Measurements from ENCODE around the gene MECR. TPM values are rescaled to one million over a fixed set of nuclear protein-coding genes. Genes with fewer than 3 reads are reported as not detected.
"Not testable (repeated sequence)": the region's sequence is repeated elsewhere in the genome, so short reads cannot be mapped to it uniquely, and the experiment has no call there.

MECR gene
- total RNA-seq, 2 donors from 2014 or later, result 12.9 to 21.8 TPM

DNA sequence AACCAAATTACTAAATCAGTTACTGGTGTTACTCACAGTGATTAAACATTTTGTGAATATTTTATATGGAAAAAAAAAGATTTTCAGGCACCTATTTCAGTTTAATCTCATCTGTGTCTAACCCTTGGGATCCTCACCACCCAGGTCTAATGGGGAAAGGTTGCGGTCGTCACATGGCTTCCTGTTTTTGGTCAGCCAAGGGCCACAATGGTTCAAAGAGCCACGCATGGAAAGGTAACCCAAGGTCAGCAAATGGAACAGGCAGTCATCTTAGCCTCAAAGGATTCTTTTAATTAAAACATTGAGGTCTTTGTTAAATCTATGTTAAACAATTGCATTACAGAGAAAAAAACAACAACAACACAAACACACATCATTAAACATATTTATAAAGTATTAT, 71.0 kb downstream of the MECR start:
- H3K4me1 ChIP-seq, result peaks cover 5% of the 10 kb centered on the region
- intact Hi-C loops (cut with DNase I), result no loop called here
- no peaks in the 10 kb centered on the region for H3K27me3 ChIP-seq
- no peak overlapping the region for H3K4me3 ChIP-seq
- no peak overlapping the region for H3K9ac ChIP-seq (ENCODE audit: low read depth in 2 of 2, low read length in 2 of 2)
- TF ChIP-seq, protein P1, sequence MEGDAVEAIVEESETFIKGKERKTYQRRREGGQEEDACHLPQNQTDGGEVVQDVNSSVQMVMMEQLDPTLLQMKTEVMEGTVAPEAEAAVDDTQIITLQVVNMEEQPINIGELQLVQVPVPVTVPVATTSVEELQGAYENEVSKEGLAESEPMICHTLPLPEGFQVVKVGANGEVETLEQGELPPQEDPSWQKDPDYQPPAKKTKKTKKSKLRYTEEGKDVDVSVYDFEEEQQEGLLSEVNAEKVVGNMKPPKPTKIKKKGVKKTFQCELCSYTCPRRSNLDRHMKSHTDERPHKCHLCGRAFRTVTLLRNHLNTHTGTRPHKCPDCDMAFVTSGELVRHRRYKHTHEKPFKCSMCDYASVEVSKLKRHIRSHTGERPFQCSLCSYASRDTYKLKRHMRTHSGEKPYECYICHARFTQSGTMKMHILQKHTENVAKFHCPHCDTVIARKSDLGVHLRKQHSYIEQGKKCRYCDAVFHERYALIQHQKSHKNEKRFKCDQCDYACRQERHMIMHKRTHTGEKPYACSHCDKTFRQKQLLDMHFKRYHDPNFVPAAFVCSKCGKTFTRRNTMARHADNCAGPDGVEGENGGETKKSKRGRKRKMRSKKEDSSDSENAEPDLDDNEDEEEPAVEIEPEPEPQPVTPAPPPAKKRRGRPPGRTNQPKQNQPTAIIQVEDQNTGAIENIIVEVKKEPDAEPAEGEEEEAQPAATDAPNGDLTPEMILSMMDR (IDR thresholded peaks at IDR 0.05), result no peak
- H3K36me3 ChIP-seq, result peaks cover 13% of the 10 kb centered on the region
- no peak overlapping the region for H3K27ac ChIP-seq
- H3K9me3 ChIP-seq, result no peaks in the 10 kb centered on the region
- no peak for DNase-seq

DNA sequence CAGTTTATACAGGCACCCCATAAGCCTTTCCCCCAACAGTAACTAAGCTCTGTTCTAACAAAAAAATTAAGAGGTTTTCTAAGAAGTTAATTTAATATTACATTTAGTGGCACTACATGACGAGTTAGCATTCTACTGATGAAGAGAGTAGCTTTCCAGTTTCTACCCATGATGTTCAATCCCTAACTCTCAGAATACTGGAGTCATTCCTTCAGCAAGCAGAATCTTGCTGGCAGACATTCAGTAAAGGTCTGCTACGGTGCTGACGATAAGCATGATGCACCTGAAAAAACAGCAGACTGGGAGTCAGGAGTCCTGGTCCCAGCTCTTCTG, 73.5 kb downstream of the MECR start:
- Histone ChIP-seq H3K27me3 (no peaks in the 10 kb centered on the region), H3K9ac (ENCODE audit: low read depth in 2 of 2, low read length in 2 of 2) (no peak overlapping the region), H3K4me3 (no peak overlapping the region), H3K27ac (no peak overlapping the region), H3K36me3 (peaks cover 29% of the 10 kb centered on the region), H3K4me1 (no peaks in the 10 kb centered on the region), H3K9me3 (no peaks in the 10 kb centered on the region)
- DNase-seq, result no peak
- intact Hi-C loops (cut with DNase I), result no loop called here
- TF ChIP-seq, protein P1 (IDR thresholded peaks at IDR 0.05), result no peak

DNA sequence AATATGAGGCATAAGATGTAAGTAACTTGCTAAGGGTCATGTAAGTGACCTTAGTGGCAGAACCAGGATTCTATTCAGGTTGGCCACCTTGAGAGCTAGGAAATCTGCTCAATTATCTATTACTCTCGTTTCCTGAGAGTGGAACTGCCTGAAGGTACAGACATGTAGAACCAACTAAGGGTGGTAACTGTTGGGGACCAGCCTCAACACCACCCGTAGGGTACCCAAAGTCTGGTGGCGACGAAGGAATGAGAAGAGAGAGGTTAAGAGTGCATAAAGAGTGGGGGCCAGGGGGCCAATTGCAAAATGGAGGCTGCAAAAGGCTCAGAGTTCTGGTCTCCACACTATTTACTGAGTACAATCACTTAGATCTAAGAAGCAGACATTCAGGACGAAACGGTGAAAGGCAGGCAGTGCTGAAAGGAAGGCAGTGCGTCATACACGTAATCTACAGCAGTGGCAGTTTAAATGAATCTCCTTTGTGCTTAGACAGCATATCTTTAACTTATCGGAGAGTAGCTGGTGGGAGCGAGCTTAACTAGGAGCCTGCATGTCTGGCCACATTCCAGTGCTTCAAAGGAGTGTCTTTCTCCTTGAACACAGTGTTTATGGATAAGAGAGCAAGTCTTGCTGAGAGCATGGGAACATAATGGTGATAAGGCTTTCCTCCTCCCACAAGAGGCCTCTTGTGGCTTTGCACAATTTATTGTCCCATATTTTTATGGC, 74.0 kb downstream of the MECR start:
- Histone ChIP-seq H3K9ac (ENCODE audit: low read depth in 2 of 2, low read length in 2 of 2) (no peak overlapping the region), H3K27me3 (no peaks in the 10 kb centered on the region), H3K36me3 (peaks cover 34% of the 10 kb centered on the region), H3K4me3 (no peak overlapping the region), H3K27ac (no peak overlapping the region), H3K4me1 (no peaks in the 10 kb centered on the region), H3K9me3 (no peaks in the 10 kb centered on the region)
- no peak for DNase-seq
- intact Hi-C loops (cut with DNase I), result no loop called here
- TF ChIP-seq, protein P1 (IDR thresholded peaks at IDR 0.05), result no peak

DNA sequence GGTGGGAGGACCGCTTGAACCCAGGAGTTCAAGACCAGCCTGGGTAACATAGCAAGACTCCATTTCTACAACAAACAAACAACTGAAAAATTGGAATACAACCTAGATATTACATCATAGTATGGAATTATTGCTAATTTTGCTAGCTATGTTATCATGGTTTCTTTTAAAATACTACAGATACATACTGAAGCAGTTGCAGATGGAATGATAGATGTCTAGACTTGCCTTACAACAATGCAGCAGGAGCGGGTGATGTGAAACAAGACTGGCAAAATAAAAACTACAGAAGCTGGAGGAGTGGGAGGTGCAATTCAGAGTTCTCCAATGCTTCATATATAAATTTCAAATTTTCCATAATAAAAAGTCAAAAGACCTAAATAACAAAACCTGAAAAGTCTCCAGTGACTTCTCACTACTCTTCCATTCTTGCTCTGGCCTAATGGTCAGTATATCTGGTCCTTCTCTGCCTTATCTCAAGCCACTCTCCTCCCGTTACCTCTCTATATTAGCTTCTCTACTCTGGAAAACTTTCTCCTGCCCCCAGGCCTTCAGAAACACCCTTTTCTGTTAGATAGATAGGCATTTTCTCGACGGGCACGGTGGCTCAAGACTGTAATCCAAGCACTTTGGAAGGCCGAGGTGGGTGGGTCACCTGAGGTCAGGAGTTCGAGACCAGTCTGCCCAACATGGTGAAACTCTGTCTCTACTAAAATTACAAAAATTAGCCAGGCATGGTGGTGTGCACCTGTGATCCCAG, 78.5 kb downstream of the MECR start:
- no peaks in the 10 kb centered on the region for H3K4me1 ChIP-seq
- no peak overlapping the region for H3K4me3 ChIP-seq
- no peaks in the 10 kb centered on the region for H3K9me3 ChIP-seq
- H3K9ac ChIP-seq (ENCODE audit: low read depth in 2 of 2, low read length in 2 of 2), result no peak overlapping the region
- TF ChIP-seq, protein P1 (IDR thresholded peaks at IDR 0.05), result no peak
- no peak overlapping the region for H3K27ac ChIP-seq
- intact Hi-C loops (cut with DNase I), result no loop called here
- peaks cover 36% of the 10 kb centered on the region for H3K36me3 ChIP-seq
- DNase-seq, result no peak
- no peaks in the 10 kb centered on the region for H3K27me3 ChIP-seq

DNA sequence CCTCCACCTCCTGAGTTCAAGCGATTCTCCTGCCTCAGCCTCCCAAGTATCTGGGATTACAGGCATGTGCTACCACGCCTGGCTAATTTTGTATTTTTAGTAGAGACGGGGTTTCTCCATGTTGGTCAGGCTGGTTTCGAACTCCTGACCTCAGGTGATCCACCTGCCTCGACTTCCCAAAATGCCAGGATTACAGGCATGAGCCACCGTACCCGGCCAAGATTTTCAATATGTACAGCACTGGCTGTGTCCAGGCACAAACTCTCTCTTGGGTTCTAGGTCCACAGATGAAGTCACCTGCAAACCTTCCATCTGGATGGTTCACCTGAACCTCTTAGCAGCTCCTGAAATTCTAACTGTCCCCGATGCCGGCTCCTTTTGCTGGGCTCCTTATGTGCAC, 80.4 kb downstream of the MECR start:
- intact Hi-C loops (cut with DNase I); H3K27ac ChIP-seq; H3K27me3 ChIP-seq; H3K4me3 ChIP-seq; H3K4me1 ChIP-seq; DNase-seq; H3K9ac ChIP-seq (ENCODE audit: low read depth in 2 of 2, low read length in 2 of 2); H3K9me3 ChIP-seq: not testable (repeated sequence)
- H3K36me3 ChIP-seq, result peaks cover 36% of the 10 kb centered on the region

All from colonic mucosa (tissue), 4 donors.